Mesenchymal stem cell (in vitro differentiated cells and primary cell): ENCODE results near the gene CTNND1.
"Not testable (repeated sequence)": the region's sequence is repeated elsewhere in the genome, so short reads cannot be mapped to it uniquely, and the experiment has no call there.

Source experiments
- DNase-seq: peaks from one replicate; pipeline ENCODE4 v3.0.0-alpha.2; 2013
- H2AFZ ChIP-seq: one replicate; pipeline ENCODE4 v1.6.1; 2013; ENCODE audit warnings: low read depth, mild to moderate bottlenecking, control low read depth, inconsistent platforms, low read length, moderate library complexity
- H2AK5ac ChIP-seq: 2 replicates; pipeline ENCODE4 v1.6.1; 2013; ENCODE audit warnings: low read length, moderate library complexity, mild to moderate bottlenecking, inconsistent platforms; ENCODE audit not compliant: severe bottlenecking
- H2BK120ac ChIP-seq: one replicate; pipeline ENCODE4 v1.6.1; 2013; ENCODE audit warnings: low read depth, mild to moderate bottlenecking, inconsistent platforms, low read length, moderate library complexity
- H2BK12ac ChIP-seq, 2 experiments: one replicate each; pipeline ENCODE4 v1.6.1; 2013; ENCODE audit warnings: inconsistent platforms in 2 of 2, low read length in 2 of 2, mild to moderate bottlenecking in 2 of 2, moderate library complexity in 2 of 2, control low read depth in 1 of 2
- H2BK15ac ChIP-seq: one replicate; pipeline ENCODE4 v1.6.1; 2013; ENCODE audit warnings: mild to moderate bottlenecking, low read depth, inconsistent platforms; ENCODE audit not compliant: poor library complexity, severe bottlenecking
- H2BK5ac ChIP-seq: 2 replicates; pipeline ENCODE4 v1.6.1; 2013; ENCODE audit warnings: low read depth, mild to moderate bottlenecking, low read length, control low read depth, inconsistent platforms; ENCODE audit not compliant: poor library complexity, severe bottlenecking
- H3K14ac ChIP-seq, 2 experiments: one replicate each; pipeline ENCODE4 v1.6.1; 2013; ENCODE audit warnings: inconsistent platforms in 2 of 2, low read length in 2 of 2, control low read depth in 1 of 2, mild to moderate bottlenecking in 1 of 2, moderate library complexity in 1 of 2
- H3K18ac ChIP-seq, 2 experiments: one replicate each; pipeline ENCODE4 v1.6.1; 2013; ENCODE audit warnings: inconsistent platforms in 2 of 2, low read length in 2 of 2, control low read depth in 1 of 2, low read depth in 1 of 2, mild to moderate bottlenecking in 1 of 2
- H3K23ac ChIP-seq, 2 experiments: one replicate each; pipeline ENCODE4 v1.6.1; 2013; ENCODE audit warnings: inconsistent platforms in 2 of 2, low read length in 2 of 2, mild to moderate bottlenecking in 2 of 2, moderate library complexity in 2 of 2, control low read depth in 1 of 2
- H3K27ac ChIP-seq: 2 replicates; pipeline ENCODE4 v1.5.1; 2013; ENCODE audit warnings: mild to moderate bottlenecking, moderate library complexity, low read length, control low read depth, inconsistent platforms; ENCODE audit not compliant: poor library complexity, severe bottlenecking
- H3K27me3 ChIP-seq, 2 experiments: 2 replicates each; pipeline versions ENCODE4 v1.6.1 to v1.7.0; 2013; ENCODE audit warnings: low read length in 2 of 2, mild to moderate bottlenecking in 2 of 2, moderate library complexity in 2 of 2, control low read depth in 1 of 2, inconsistent platforms in 1 of 2; ENCODE audit not compliant: control insufficient read depth in 1 of 2, insufficient read depth in 1 of 2
- H3K36me3 ChIP-seq, 2 experiments: 2 replicates each; pipeline versions ENCODE4 v1.6.1 to v1.7.0; 2013; ENCODE audit warnings: low read length in 2 of 2, control low read depth in 1 of 2, inconsistent platforms in 1 of 2, low read depth in 1 of 2, mild to moderate bottlenecking in 1 of 2; ENCODE audit not compliant: insufficient read depth in 2 of 2, control insufficient read depth in 1 of 2
- H3K4ac ChIP-seq, 2 experiments: one replicate each; pipeline ENCODE4 v1.6.1; 2013; ENCODE audit warnings: inconsistent platforms in 2 of 2, low read length in 2 of 2, mild to moderate bottlenecking in 2 of 2, moderate library complexity in 2 of 2, control low read depth in 1 of 2, low read depth in 1 of 2
- H3K4me1 ChIP-seq: 2 replicates; pipeline ENCODE4 v1.6.1; 2013; ENCODE audit warnings: low read depth, low read length, control low read depth; ENCODE audit not compliant: control insufficient read depth, insufficient read depth
- H3K4me2 ChIP-seq: 2 replicates; pipeline ENCODE4 v1.6.1; 2013; ENCODE audit warnings: low read length, mild to moderate bottlenecking, inconsistent platforms; ENCODE audit not compliant: poor library complexity, severe bottlenecking
- H3K4me3 ChIP-seq, 2 experiments: 2 replicates each; pipeline versions ENCODE4 v1.5.1 to v1.7.0; 2013; ENCODE audit warnings: low read length in 2 of 2, mild to moderate bottlenecking in 2 of 2, control low read depth in 1 of 2, low read depth in 1 of 2; ENCODE audit not compliant: insufficient read depth in 1 of 2
- H3K79me1 ChIP-seq: replicated peaks from 2 replicates; pipeline ENCODE4 v1.6.1; 2013; ENCODE audit warnings: mild to moderate bottlenecking, control low read depth, low read length, inconsistent platforms; ENCODE audit not compliant: poor library complexity, severe bottlenecking
- H3K9ac ChIP-seq: 2 replicates; pipeline ENCODE4 v1.7.0; 2013; ENCODE audit warnings: mild to moderate bottlenecking, low read length, moderate library complexity
- H3K9me3 ChIP-seq: 2 replicates; pipeline ENCODE4 v1.7.0; 2013; ENCODE audit warnings: mild to moderate bottlenecking, low read length; ENCODE audit not compliant: control insufficient read depth
- H4K8ac ChIP-seq: one replicate; pipeline ENCODE4 v1.6.1; 2013; ENCODE audit warnings: inconsistent platforms, mild to moderate bottlenecking, low read length, moderate library complexity
- H4K91ac ChIP-seq: one replicate; pipeline ENCODE4 v1.6.1; 2013; ENCODE audit warnings: mild to moderate bottlenecking, low read length, inconsistent platforms
- WGBS: methylation state at CpG from one replicate; pipeline ENCODE4 v1.1.7; 2013; ENCODE audit warnings: mixed read lengths; 5-methylcytosine and 5-hydroxymethylcytosine counted together

Gene CTNND1

GRCh38 chr11:57716726-57717125 lies 44.9 kb upstream of the CTNND1 start:
- H3K14ac ChIP-seq, H3K4me1 ChIP-seq, H3K27me3 ChIP-seq, H2AFZ ChIP-seq, H2BK15ac ChIP-seq, H3K23ac ChIP-seq, H4K8ac ChIP-seq, DNase-seq, H3K9me3 ChIP-seq, H3K79me1 ChIP-seq, H2BK5ac ChIP-seq, H3K9ac ChIP-seq, H3K18ac ChIP-seq, H3K4me2 ChIP-seq, H3K27ac ChIP-seq, H4K91ac ChIP-seq, H2BK12ac ChIP-seq, H2AK5ac ChIP-seq, H3K4ac ChIP-seq, H3K4me3 ChIP-seq, H2BK120ac ChIP-seq: not testable (repeated sequence)
- 97% methylated on average over 5 of the region's 34 CpGs for WGBS
- H3K36me3 ChIP-seq: peaks cover 9 to 18% of the 10 kb centered on the region in 2 experiments

GRCh38 chr11:57727185-57727584 lies 34.4 kb upstream of the CTNND1 start:
- H4K91ac ChIP-seq: no peak overlapping the region
- 94% methylated on average over 2 of the region's 2 CpGs for WGBS

GRCh38 chr11:57728829-57729228 lies 32.8 kb upstream of the CTNND1 start:
- H4K91ac ChIP-seq: no peak overlapping the region
- H2BK120ac ChIP-seq: no peak overlapping the region
- H3K4me1 ChIP-seq: no peaks in the 10 kb centered on the region
- no peak overlapping the region for H3K9ac ChIP-seq
- H2BK15ac ChIP-seq: no peak overlapping the region
- H3K4me2 ChIP-seq: no peak overlapping the region
- H2AFZ ChIP-seq: no peak overlapping the region
- DNase-seq: no peak
- no peaks in the 10 kb centered on the region for H3K36me3 ChIP-seq
- H3K4me3 ChIP-seq: no peak overlapping the region
- peaks cover 16% of the 10 kb centered on the region for H3K79me1 ChIP-seq
- H3K27ac ChIP-seq: no peak overlapping the region
- H2AK5ac ChIP-seq: no peak overlapping the region
- H3K9me3 ChIP-seq: no peaks in the 10 kb centered on the region
- no peak overlapping the region for H2BK5ac ChIP-seq
- no peak overlapping the region for H3K18ac ChIP-seq
- no peak overlapping the region for H4K8ac ChIP-seq
- H3K4ac ChIP-seq: no peak overlapping the region
- no peak overlapping the region for H3K14ac ChIP-seq
- no peak overlapping the region for H3K23ac ChIP-seq
- H3K27me3 ChIP-seq: no peaks in the 10 kb centered on the region
- H2BK12ac ChIP-seq: no peak overlapping the region
- 54% methylated on average over 6 of the region's 7 CpGs for WGBS

More at GRCh38 chr11:57727185-57727584, 34.4 kb upstream of the CTNND1 start:
- Histone ChIP-seq H3K18ac (no peak overlapping the region), H4K8ac (no peak overlapping the region), H2BK15ac (no peak overlapping the region), H2AK5ac (no peak overlapping the region), H2BK12ac (no peak overlapping the region), H3K36me3 (peaks cover 0 to 3% of the 10 kb centered on the region in 2 experiments), H3K4me3 (no peak overlapping the region), H3K23ac (no peak overlapping the region), H3K79me1 (peaks cover 11% of the 10 kb centered on the region), H3K4ac (no peak overlapping the region), H2BK5ac (no peak overlapping the region), H3K27me3 (no peaks in the 10 kb centered on the region), H3K9me3 (no peaks in the 10 kb centered on the region), H3K27ac (no peak overlapping the region), H3K9ac (no peak overlapping the region), H2AFZ (no peak overlapping the region), H2BK120ac (no peak overlapping the region), H3K4me2 (no peak overlapping the region), H3K4me1 (no peaks in the 10 kb centered on the region), H3K14ac (no peak overlapping the region)
- no peak for DNase-seq

GRCh38 chr11:57729479-57729878 lies 32.1 kb upstream of the CTNND1 start:
- Histone ChIP-seq H3K9me3 (no peaks in the 10 kb centered on the region), H3K79me1 (peaks cover 16% of the 10 kb centered on the region), H2BK120ac (no peak overlapping the region), H2BK5ac (no peak overlapping the region), H3K4me1 (no peaks in the 10 kb centered on the region), H4K8ac (no peak overlapping the region), H3K36me3 (peaks cover 0 to 3% of the 10 kb centered on the region in 2 experiments), H2BK15ac (no peak overlapping the region), H3K4me2 (no peak overlapping the region), H3K18ac (no peak overlapping the region), H2AK5ac (no peak overlapping the region), H3K23ac (no peak overlapping the region), H4K91ac (no peak overlapping the region), H2BK12ac (no peak overlapping the region), H3K4me3 (no peak overlapping the region), H3K27me3 (no peaks in the 10 kb centered on the region), H3K14ac (no peak overlapping the region), H2AFZ (no peak overlapping the region), H3K27ac (no peak overlapping the region), H3K9ac (no peak overlapping the region), H3K4ac (no peak overlapping the region)
- no peak for DNase-seq
- 98% methylated on average over 4 of the region's 7 CpGs for WGBS
